Sigmoid colon (tissue), 7 donors: ENCODE measurements around the gene KLHL29. TPM values are rescaled to one million over a fixed set of nuclear protein-coding genes. Genes with fewer than 3 reads are reported as not detected.

Source experiments
- DNase-seq: peaks from one replicate; pipeline ENCODE4 v3.0.0-alpha.2; 2019
- H3K27ac ChIP-seq, 4 donors: fragments of 200-600 bp; sonication (generic); one replicate each; pipeline ENCODE4 v1.5.1; 2016 to 2019; ENCODE audit warnings: mild to moderate bottlenecking in 1 of 4
- H3K27me3 ChIP-seq, 3 donors: fragments of 200-600 bp; sonication (generic); one replicate each; pipeline ENCODE4 v1.5.1; 2019; ENCODE audit warnings: mild to moderate bottlenecking in 1 of 3
- H3K36me3 ChIP-seq, 4 donors: fragments of 200-600 bp; sonication (generic); one replicate each; pipeline ENCODE4 v1.5.1; 2016 to 2019
- H3K4me1 ChIP-seq, 4 donors: fragments of 200-600 bp; sonication (generic); one replicate each; pipeline ENCODE4 v1.5.1; 2017 to 2019
- H3K4me3 ChIP-seq, 4 donors: fragments of 200-600 bp; sonication (generic); one replicate each; pipeline ENCODE4 v1.5.1; 2017 to 2019; ENCODE audit warnings: mild to moderate bottlenecking in 2 of 4, moderate library complexity in 1 of 4
- H3K9me3 ChIP-seq, 4 donors: fragments of 200-600 bp in 3 of 4; sonication (generic) in 3 of 4; one replicate each; pipeline versions ENCODE4 v1.5.1 to v1.6.1; 2013 to 2019
- CTCF ChIP-seq, 4 experiments: fragments of 450-650 bp in 3 of 4; fragments of 200-600 bp in 1 of 4; IDR thresholded peaks; one replicate each; pipeline ENCODE4 v1.5.1; 2016 to 2019; ENCODE audit warnings: antibody characterized with exemption in 4 of 4, mild to moderate bottlenecking in 3 of 4, moderate library complexity in 2 of 4
- EP300 ChIP-seq, 4 donors: sonication (generic); formaldehyde crosslinking; IDR thresholded peaks; one replicate each; pipeline ENCODE4 v1.6.1; 2017; ENCODE audit warnings: antibody characterized with exemption in 4 of 4
- POLR2A ChIP-seq, 2 donors: fragments of 450-650 bp; IDR thresholded peaks; one replicate each; pipeline ENCODE4 v1.6.1; 2016; ENCODE audit warnings: antibody characterized with exemption in 2 of 2, mild to moderate bottlenecking in 2 of 2, moderate library complexity in 2 of 2
- POLR2AphosphoS5 ChIP-seq, 4 donors: sonication (generic); formaldehyde crosslinking; IDR thresholded peaks; one replicate each; pipeline ENCODE4 v1.6.1; 2017; ENCODE audit warnings: antibody characterized with exemption in 4 of 4
- WGBS, 2 donors: extraction: QIAGEN DNeasy Blood & Tissue Kit; methylation state at CpG; one replicate each; pipeline ENCODE4 v1.1.7; 2013; 5-methylcytosine and 5-hydroxymethylcytosine counted together
- intact Hi-C: fragments of 100-400 bp; cut with DNase I; formaldehyde crosslinking; loops from one replicate; pipeline ENCODE4 v1.15.1; 2023
- polyA plus RNA-seq, 3 donors: library from polyadenylated mRNA; stranded (reverse); fragments of 200-250 nt; gene quantifications; one replicate each; pipeline ENCODE4 v1.2.3, GENCODE V29; 2013
- total RNA-seq, 4 donors: library from RNA; depleted of rRNA; stranded (reverse); fragments of >200 nt; gene quantifications; one replicate each; pipeline ENCODE4 v1.1.0, GENCODE V29; 2016
- donor health status: healthy with polysubstance abuse.
- donor health status: Bipolar disorder and iron deficiency.
- donor health status: healthy.

KLHL29 gene
- total and polyA plus RNA-seq, 7 donors = 0.46 to 25.5 (median 6.3) TPM

- Histone ChIP-seq H3K27me3 (no peaks in the 10 kb centered on the region), H3K9me3 (no peaks in the 10 kb centered on the region), H3K36me3 (peaks cover 0 to 71% (median 6%) of the 10 kb centered on the region in 4 donors), H3K27ac (no peak overlapping the region), H3K4me3 (no peak overlapping the region), H3K4me1 (no peaks in the 10 kb centered on the region)
- intact Hi-C loops = no loop called here
- TF ChIP-seq CTCF (IDR thresholded peaks at IDR 0.05) = no peak
- no peak for TF ChIP-seq EP300 (IDR thresholded peaks at IDR 0.05)
- TF ChIP-seq POLR2A (IDR thresholded peaks at IDR 0.05) = no peak
- no peak for TF ChIP-seq POLR2AphosphoS5 (IDR thresholded peaks at IDR 0.05)
- DNase-seq = no peak
- WGBS, 2 donors = 87 to 88% methylated on average over 9 of the region's 9 CpGs
These were observed 304.9 kb downstream of the KLHL29 start for GRCh38 chr2:23689891-23690290.

GRCh38 chr2:23690421-23691105 lies 305.6 kb downstream of the KLHL29 start:
- Histone ChIP-seq H3K27ac (no peak overlapping the region), H3K36me3 (peaks cover 0 to 75% (median 8%) of the 10 kb centered on the region in 4 donors), H3K9me3 (no peaks in the 10 kb centered on the region), H3K4me3 (no peak overlapping the region), H3K27me3 (no peaks in the 10 kb centered on the region), H3K4me1 (no peaks in the 10 kb centered on the region)
- DNase-seq = no peak
- intact Hi-C loops = no loop called here
- 88 to 91% methylated on average over 31 of the region's 31 CpGs for WGBS, 2 donors
- no peak for TF ChIP-seq EP300 (IDR thresholded peaks at IDR 0.05)
- no peak for TF ChIP-seq POLR2A (IDR thresholded peaks at IDR 0.05)
- TF ChIP-seq CTCF (IDR thresholded peaks at IDR 0.05) = no peak
- no peak for TF ChIP-seq POLR2AphosphoS5 (IDR thresholded peaks at IDR 0.05)

GRCh38 chr2:23691106-23691470 lies 306.1 kb downstream of the KLHL29 start:
- DNase-seq = no peak
- Histone ChIP-seq H3K27me3 (no peaks in the 10 kb centered on the region), H3K27ac (no peak overlapping the region), H3K4me1 (no peaks in the 10 kb centered on the region), H3K4me3 (no peak overlapping the region), H3K36me3 (peaks cover 0 to 75% (median 11%) of the 10 kb centered on the region in 4 donors), H3K9me3 (no peaks in the 10 kb centered on the region)
- WGBS, 2 donors = 89 to 94% methylated on average over 10 of the region's 10 CpGs
- no peak for TF ChIP-seq EP300 (IDR thresholded peaks at IDR 0.05)
- no peak for TF ChIP-seq POLR2AphosphoS5 (IDR thresholded peaks at IDR 0.05)
- TF ChIP-seq POLR2A (IDR thresholded peaks at IDR 0.05) = no peak
- no peak for TF ChIP-seq CTCF (IDR thresholded peaks at IDR 0.05)
- intact Hi-C loops = no loop called here

GRCh38 chr2:23691565-23691964 lies 306.6 kb downstream of the KLHL29 start:
- H3K4me3 ChIP-seq = no peak overlapping the region
- intact Hi-C loops = no loop called here
- peaks cover 0 to 75% (median 14%) of the 10 kb centered on the region in 4 donors for H3K36me3 ChIP-seq
- DNase-seq = no peak
- no peaks in the 10 kb centered on the region for H3K27me3 ChIP-seq
- H3K4me1 ChIP-seq = no peaks in the 10 kb centered on the region
- no peak for TF ChIP-seq EP300 (IDR thresholded peaks at IDR 0.05)
- TF ChIP-seq POLR2AphosphoS5 (IDR thresholded peaks at IDR 0.05) = no peak
- no peak for TF ChIP-seq POLR2A (IDR thresholded peaks at IDR 0.05)
- TF ChIP-seq CTCF (IDR thresholded peaks at IDR 0.05) = no peak
- H3K9me3 ChIP-seq = no peaks in the 10 kb centered on the region
- H3K27ac ChIP-seq = no peak overlapping the region
- 96% methylated on average over 21 of the region's 21 CpGs for WGBS, 2 donors

GRCh38 chr2:23692263-23692662 lies 307.3 kb downstream of the KLHL29 start:
- peaks cover 0 to 71% (median 14%) of the 10 kb centered on the region in 4 donors for H3K36me3 ChIP-seq
- intact Hi-C loops = no loop called here
- TF ChIP-seq POLR2A (IDR thresholded peaks at IDR 0.05) (no peak), CTCF (IDR thresholded peaks at IDR 0.05) (no peak), POLR2AphosphoS5 (IDR thresholded peaks at IDR 0.05) (no peak), EP300 (IDR thresholded peaks at IDR 0.05) (no peak)
- DNase-seq = peak; percentile 37
- H3K4me1 ChIP-seq = no peaks in the 10 kb centered on the region
- no peaks in the 10 kb centered on the region for H3K9me3 ChIP-seq
- no peak overlapping the region for H3K4me3 ChIP-seq
- H3K27ac ChIP-seq = no peak overlapping the region
- no peaks in the 10 kb centered on the region for H3K27me3 ChIP-seq
- WGBS, 2 donors = 96% methylated on average over 14 of the region's 14 CpGs
